A549 (cell line): ENCODE measurements around the gene ANKRD12. TPM values are rescaled to one million over a fixed set of nuclear protein-coding genes. Genes with fewer than 3 reads are reported as not detected.

Experiments
- ATAC-seq, 2 experiments: fragments of 200-7000 bp in 1 of 2; fragments of >200 bp in 1 of 2; cut with Nextera tagmentation in 1 of 2; cut with Tn5 transposase in 1 of 2; 3 replicates each; pipeline versions ENCODE4 v1.8.0 to v1.9.1; 2018 to 2020; ENCODE audit warnings: mild to moderate bottlenecking in 1 of 2, moderate library complexity in 1 of 2
- CTCF ChIA-PET: fragments of 300-600 bp; sonication (Branson Sonifier 250); formaldehyde crosslinking; extraction: SDS; loops from one replicate; lab custom pipeline; 2021; ENCODE audit warnings: antibody characterized with exemption, inconsistent platforms; lab: Yijun Ruan, JAX
- POLR2A ChIA-PET: fragments of 350-600 bp; formaldehyde crosslinking; extraction: SDS; loops from one replicate; lab custom pipeline; 2021; ENCODE audit warnings: antibody characterized with exemption, inconsistent platforms; lab: Yijun Ruan, JAX
- DNase-seq, 2 experiments: peaks; one replicate each; pipeline versions ENCODE4 v3.0.0 to v3.0.0-alpha.2; 2011 to 2016; ENCODE audit warnings: low read depth in 1 of 2, low spot score in 1 of 2
- FAIRE-seq: peaks from 2 replicates; lab custom pipeline; 2011; peaks lifted over from hg19 to GRCh38; lab: Jason Lieb, UNC
- H3K27ac ChIP-seq, 2 experiments: fragments of >200 bp; sonication (Bioruptor Twin); formaldehyde crosslinking; 3 replicates each; pipeline ENCODE4 v1.5.1; 2016 to 2017
- H3K4me1 ChIP-seq: fragments of >200 bp; sonication (Bioruptor Twin); formaldehyde crosslinking; 3 replicates; pipeline ENCODE4 v1.6.1; 2016
- H3K4me2 ChIP-seq: fragments of >200 bp; sonication (Bioruptor Twin); formaldehyde crosslinking; 3 replicates; pipeline ENCODE4 v1.6.1; 2016
- H3K4me3 ChIP-seq: fragments of >200 bp; sonication (Bioruptor Twin); formaldehyde crosslinking; 3 replicates; pipeline ENCODE4 v1.5.1; 2016
- H3K9me3 ChIP-seq: fragments of >200 bp; sonication (Bioruptor Twin); formaldehyde crosslinking; 3 replicates; pipeline ENCODE4 v1.6.1; 2016
- BHLHE40 ChIP-seq: IDR thresholded peaks from 2 replicates; pipeline ENCODE4 v1.6.1; 2012; ENCODE audit warnings: low read depth, low read length, inconsistent platforms
- CBX2 ChIP-seq: fragments of 200-600 bp; sonication (generic); IDR thresholded peaks from 2 replicates; pipeline ENCODE4 v1.6.1; 2016; ENCODE audit warnings: low read depth, mild to moderate bottlenecking, borderline replicate concordance
- CBX8 ChIP-seq: fragments of 200-600 bp; sonication (generic); IDR thresholded peaks from 2 replicates; pipeline ENCODE4 v1.6.1; 2016
- CEBPB ChIP-seq, 2 experiments: fragments of >200 bp in 1 of 2; sonication (Bioruptor Twin) in 1 of 2; formaldehyde crosslinking in 1 of 2; IDR thresholded peaks; 2 replicates each; pipeline ENCODE4 v1.6.1; 2012 to 2016
- CHD2 ChIP-seq: fragments of 150-350 bp; IDR thresholded peaks from 2 replicates; pipeline ENCODE4 v1.6.1; 2014; ENCODE audit warnings: low read length; ENCODE audit not compliant: partially characterized antibody
- EHF ChIP-seq: fragments of 250-450 bp; sonication (Bioruptor Pico); IDR thresholded peaks from 2 replicates; pipeline ENCODE4 v1.5.0; 2020; ENCODE audit warnings: mild to moderate bottlenecking
- EHMT2 ChIP-seq: fragments of 200-600 bp; sonication (generic); IDR thresholded peaks from 2 replicates; pipeline ENCODE4 v1.6.1; 2016; ENCODE audit warnings: antibody characterized with exemption, low read depth, mild to moderate bottlenecking, moderate library complexity
- EP300 ChIP-seq, 2 experiments: fragments of >200 bp; sonication (Bioruptor Twin); formaldehyde crosslinking; IDR thresholded peaks; 2 replicates in 1 of 2; 3 replicates in 1 of 2; pipeline ENCODE4 v1.6.1; 2016 to 2017
- ESRRA ChIP-seq: fragments of 150-350 bp; IDR thresholded peaks from 2 replicates; pipeline ENCODE4 v1.6.1; 2014; ENCODE audit warnings: mild to moderate bottlenecking, low read length, borderline replicate concordance
- FOSL2 ChIP-seq, 2 experiments: fragments of 450-650 bp in 1 of 2; fragments of >200 bp in 1 of 2; sonication (Bioruptor Twin) in 1 of 2; formaldehyde crosslinking; IDR thresholded peaks; 2 replicates each; pipeline versions ENCODE4 v1.5.0 to v1.6.1; 2016 to 2020; ENCODE audit warnings: mild to moderate bottlenecking in 1 of 2, moderate library complexity in 1 of 2
- GATA3 ChIP-seq: IDR thresholded peaks from 2 replicates; pipeline ENCODE4 v1.6.1; 2012; ENCODE audit warnings: borderline replicate concordance
- HOXA7 ChIP-seq: fragments of 250-450 bp; sonication (Bioruptor Pico); IDR thresholded peaks from 2 replicates; pipeline ENCODE4 v1.5.0; 2020; ENCODE audit warnings: mild to moderate bottlenecking, moderate library complexity
- HOXB5 ChIP-seq: fragments of 250-450 bp; sonication (Bioruptor Pico); IDR thresholded peaks from 2 replicates; pipeline ENCODE4 v1.5.0; 2020; ENCODE audit warnings: mild to moderate bottlenecking, moderate library complexity
- KDM5A ChIP-seq: fragments of 200-600 bp; sonication (generic); IDR thresholded peaks from 2 replicates; pipeline ENCODE4 v1.6.1; 2016; ENCODE audit warnings: antibody characterized with exemption, mild to moderate bottlenecking
- MAZ ChIP-seq: fragments of 150-350 bp; IDR thresholded peaks from 2 replicates; pipeline ENCODE4 v1.6.1; 2014; ENCODE audit warnings: antibody characterized with exemption, low read depth, low read length, borderline replicate concordance
- MYC ChIP-seq: IDR thresholded peaks from 2 replicates; pipeline ENCODE4 v1.6.1; 2012; ENCODE audit warnings: mild to moderate bottlenecking, inconsistent platforms, low read length, improper control_type of control experiment, borderline replicate concordance
- NPAS2 ChIP-seq: fragments of 250-450 bp; sonication (Bioruptor Pico); IDR thresholded peaks from 2 replicates; pipeline ENCODE4 v1.8.0; 2022; ENCODE audit warnings: mild to moderate bottlenecking, moderate library complexity, borderline replicate concordance
- PHF8 ChIP-seq: fragments of 200-600 bp; sonication (generic); IDR thresholded peaks from 2 replicates; pipeline ENCODE4 v1.6.1; 2016; ENCODE audit warnings: low read depth, mild to moderate bottlenecking, antibody characterized with exemption, moderate library complexity, borderline replicate concordance
- RAD21 ChIP-seq, 2 experiments: fragments of >200 bp in 1 of 2; sonication (Bioruptor Twin) in 1 of 2; formaldehyde crosslinking in 1 of 2; IDR thresholded peaks in 1 of 2; conservative IDR thresholded peaks in 1 of 2; 2 replicates in 1 of 2; 3 replicates in 1 of 2; pipeline ENCODE4 v1.6.1; 2012 to 2018; ENCODE audit warnings: inconsistent platforms in 1 of 2
- RCOR1 ChIP-seq: fragments of 150-350 bp; IDR thresholded peaks from 2 replicates; pipeline ENCODE4 v1.6.1; 2014; ENCODE audit warnings: antibody characterized with exemption, low read length, low read depth
- RFX5 ChIP-seq: fragments of 450-650 bp; IDR thresholded peaks from 2 replicates; pipeline ENCODE4 v1.7.1; 2014; ENCODE audit warnings: antibody characterized with exemption, mild to moderate bottlenecking, moderate library complexity
- SREBF2 ChIP-seq: fragments of 450-650 bp; IDR thresholded peaks from 2 replicates; pipeline ENCODE4 v1.6.1; 2014; ENCODE audit warnings: mild to moderate bottlenecking, moderate library complexity
- TFCP2L1 ChIP-seq: fragments of 250-450 bp; sonication (Bioruptor Pico); IDR thresholded peaks from 2 replicates; pipeline ENCODE4 v1.5.0; 2021; ENCODE audit warnings: mild to moderate bottlenecking
- USF2 ChIP-seq: fragments of 450-650 bp; IDR thresholded peaks from 2 replicates; pipeline ENCODE4 v1.6.1; 2014; ENCODE audit warnings: antibody characterized with exemption
- ZNF302 ChIP-seq: fragments of 250-450 bp; sonication (Bioruptor Pico); IDR thresholded peaks from 2 replicates; pipeline ENCODE4 v1.9.0; 2021; ENCODE audit warnings: inconsistent platforms, mild to moderate bottlenecking, moderate library complexity
- WGBS: methylation state at CpG from one replicate; pipeline ENCODE4 v1.1.6; 2017; ENCODE audit errors: missing lambda C conversion rate; 5-methylcytosine and 5-hydroxymethylcytosine counted together
- polyA plus RNA-seq, 4 experiments: library from polyadenylated mRNA; depleted of rRNA in 3 of 4; stranded (reverse); fragments of >200 nt; fragmentation: RNase III in 1 of 4; extraction: RNeasy Plus Mini Kit Qiagen cat#74134 plus additional on column Dnase treatment in 1 of 4; gene quantifications; 2 replicates in 3 of 4; 3 replicates in 1 of 4; pipeline ENCODE4 v1.2.3, GENCODE V29; 2011 to 2017
- TF ChIP-seq, protein P1 (sequence below): IDR thresholded peaks from 2 replicates; pipeline ENCODE4 v1.6.1; 2012; ENCODE audit warnings: low read depth, borderline replicate concordance
- TF ChIP-seq, protein P2 (sequence below): IDR thresholded peaks from 2 replicates; pipeline ENCODE4 v1.6.1; 2012

Gene ANKRD12
- polyA plus RNA-seq, 2 of the 4 experiments (the other 2 are of a cell fraction) = 2.7 to 7.3 TPM

- no peak for TF ChIP-seq CBX8
- no peak for TF ChIP-seq NPAS2 (CRISPR knock-in tag)
- TF ChIP-seq BHLHE40 = no peak
- no peak for TF ChIP-seq RAD21 (conservative IDR thresholded peaks at IDR 0.05 in 1 of 2, IDR thresholded peaks at IDR 0.05 in 1 of 2)
- no peak for TF ChIP-seq FOSL2 (IDR thresholded peaks at IDR 0.05)
- no peak for TF ChIP-seq FOSL2 (CRISPR knock-in tag; IDR thresholded peaks at IDR 0.05)
- TF ChIP-seq MAZ = no peak
- TF ChIP-seq CHD2 = no peak
- TF ChIP-seq SREBF2 = no peak
- no peak for TF ChIP-seq KDM5A
- no peak for TF ChIP-seq EHF (CRISPR knock-in tag)
- no peak for TF ChIP-seq CBX2
- TF ChIP-seq, protein P1, sequence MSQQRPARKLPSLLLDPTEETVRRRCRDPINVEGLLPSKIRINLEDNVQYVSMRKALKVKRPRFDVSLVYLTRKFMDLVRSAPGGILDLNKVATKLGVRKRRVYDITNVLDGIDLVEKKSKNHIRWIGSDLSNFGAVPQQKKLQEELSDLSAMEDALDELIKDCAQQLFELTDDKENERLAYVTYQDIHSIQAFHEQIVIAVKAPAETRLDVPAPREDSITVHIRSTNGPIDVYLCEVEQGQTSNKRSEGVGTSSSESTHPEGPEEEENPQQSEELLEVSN = no peak
- TF ChIP-seq ZNF302 (CRISPR knock-in tag) = no peak
- TF ChIP-seq RFX5 = no peak
- no peak for TF ChIP-seq PHF8
- TF ChIP-seq MYC = no peak
- no peak for TF ChIP-seq EHMT2
- DNase-seq = no peak
- ATAC-seq = no peak
- Histone ChIP-seq H3K27ac (no peak overlapping the region), H3K9me3 (no peaks in the 10 kb centered on the region), H3K4me2 (no peak overlapping the region), H3K4me3 (no peak overlapping the region), H3K4me1 (no peaks in the 10 kb centered on the region)
- WGBS = 87% methylated on average over 6 of the region's 6 CpGs
- ChIA-PET POLR2A (no interaction called here), CTCF (no interaction called here)
- no peak for FAIRE-seq
Observed at GRCh38 chr18:9173770-9174233, 37.2 kb downstream of the ANKRD12 start.

DNA sequence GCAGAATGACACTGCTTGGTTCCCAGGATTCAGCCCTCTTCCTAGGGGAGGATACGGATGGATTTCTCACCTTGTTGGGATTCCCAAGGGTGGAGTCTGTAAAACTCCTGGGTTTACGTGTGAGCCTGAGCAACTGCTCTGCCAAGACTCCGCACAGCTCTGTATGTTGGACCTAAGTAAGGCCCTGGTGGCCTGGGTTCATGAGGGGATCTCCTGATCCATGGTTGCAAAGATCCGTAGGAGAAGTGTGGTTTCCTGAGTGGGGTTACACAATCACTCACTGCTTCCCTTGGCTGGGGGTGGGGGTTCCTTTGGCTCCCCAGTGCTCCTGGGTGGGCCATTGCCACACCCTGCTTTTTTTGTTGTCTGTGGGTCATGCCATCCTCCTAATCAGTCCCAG is 37.7 kb downstream of the ANKRD12 start:
- FAIRE-seq (no peak), ATAC-seq (no peak)

GRCh38 chr18:9175115-9175514 is 38.5 kb downstream of the ANKRD12 start:
- FAIRE-seq = no peak
- Histone ChIP-seq H3K27ac (no peak overlapping the region), H3K9me3 (no peaks in the 10 kb centered on the region), H3K4me1 (no peaks in the 10 kb centered on the region), H3K4me3 (no peak overlapping the region), H3K4me2 (no peak overlapping the region)
- 87% methylated on average over 1 of the region's 1 CpG for WGBS
- TF ChIP-seq EP300 (IDR thresholded peaks at IDR 0.05) (no peak), CBX8 (no peak), HOXB5 (CRISPR knock-in tag) (no peak), CEBPB (IDR thresholded peaks at IDR 0.05) (no peak), BHLHE40 (no peak), MAZ (no peak), GATA3 (no peak), ESRRA (no peak), EHF (CRISPR knock-in tag) (no peak), ZNF302 (CRISPR knock-in tag) (no peak), HOXA7 (no peak), RCOR1 (no peak), USF2 (no peak), FOSL2 (IDR thresholded peaks at IDR 0.05) (no peak), FOSL2 (CRISPR knock-in tag; IDR thresholded peaks at IDR 0.05) (no peak), PHF8 (no peak), TFCP2L1 (no peak)
- TF ChIP-seq, protein P2, sequence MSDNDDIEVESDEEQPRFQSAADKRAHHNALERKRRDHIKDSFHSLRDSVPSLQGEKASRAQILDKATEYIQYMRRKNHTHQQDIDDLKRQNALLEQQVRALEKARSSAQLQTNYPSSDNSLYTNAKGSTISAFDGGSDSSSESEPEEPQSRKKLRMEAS = no peak
- TF ChIP-seq, protein P1 = no peak
- no peak for ATAC-seq
- CTCF ChIA-PET = no interaction called here
- no peak for DNase-seq
- POLR2A ChIA-PET = no interaction called here

More for the DNA sequence above, 37.7 kb downstream of the ANKRD12 start:
- Histone ChIP-seq H3K4me2 (no peak overlapping the region), H3K4me1 (no peaks in the 10 kb centered on the region), H3K9me3 (no peaks in the 10 kb centered on the region), H3K4me3 (no peak overlapping the region), H3K27ac (no peak overlapping the region)
- 100% methylated on average over 2 of the region's 4 CpGs for WGBS
- POLR2A ChIA-PET = no interaction called here
- no peak for DNase-seq
- CTCF ChIA-PET = no interaction called here
- TF ChIP-seq MAZ = no peak
